Prostate gland (tissue), 2 donors: ENCODE data around the gene PLAAT4.

Experiments used
- CTCF ChIP-seq, 4 experiments: fragments of 200-600 bp in 2 of 4; fragments of 450-650 bp in 2 of 4; sonication (generic) in 2 of 4; IDR thresholded peaks; 1 replicate in 3 of 4; 2 replicates in 1 of 4; pipeline ENCODE4 v1.5.1; 2016 to 2019; ENCODE audit warnings: antibody characterized with exemption in 4 of 4, mild to moderate bottlenecking in 2 of 4, moderate library complexity in 2 of 4
- POLR2AphosphoS5 ChIP-seq: sonication (generic); formaldehyde crosslinking; IDR thresholded peaks from one replicate; pipeline ENCODE4 v1.6.1; 2017; ENCODE audit warnings: antibody characterized with exemption

GRCh38 chr11:63589000-63589399 lies 52.4 kb downstream of the PLAAT4 start:
- TF ChIP-seq POLR2AphosphoS5: no peak
- TF ChIP-seq CTCF (IDR thresholded peaks at IDR 0.05): no peak
